ENCODE measurements around the gene RDH5.

GRCh38 chr12:55762646-55763045, 42.5 kb downstream of the RDH5 start:
- TF ChIP-seq CTCF (IDR thresholded peaks at IDR 0.05; ENCODE audit: low read depth, low read length, poor library complexity, severe bottlenecking) (no peak), EZH2phosphoT487 (IDR thresholded peaks at IDR 0.05; ENCODE audit: borderline replicate concordance, low read length) (no peak)

All from DOHH2 (cell line).